HCT116 (cell line): ENCODE measurements around the gene RBMXL2. TPM values are rescaled to one million over a fixed set of nuclear protein-coding genes. Genes with fewer than 3 reads are reported as not detected.

Experiments used
- ATAC-seq: fragments of 200-7000 bp; cut with Tn5 transposase; 2 replicates; pipeline ENCODE4 v1.9.1; 2020; ENCODE audit warnings: mild to moderate bottlenecking, moderate library complexity
- BruUV-seq: library from RNA; stranded (reverse); fragments of 400-500 nt; replicated peaks from 2 replicates; lab custom pipeline; 2021; lab: Mats Ljungman, UMichigan
- CTCF ChIA-PET: fragments of 300-600 bp; sonication (Branson Sonifier 250); formaldehyde crosslinking; loops from one replicate; lab custom pipeline; 2021; ENCODE audit warnings: antibody characterized with exemption; lab: Charles Lee
- POLR2A ChIA-PET: fragments of 300-600, 350-600 bp; sonication (Branson Sonifier 250); formaldehyde crosslinking; loops from one replicate; lab custom pipeline; 2021; ENCODE audit warnings: antibody characterized with exemption; lab: Charles Lee
- RAD21 ChIA-PET, 2 experiments: fragments of 300-600 bp; sonication (Branson Sonifier 250); formaldehyde crosslinking; loops; one replicate each; lab custom pipeline; 2023; ENCODE audit warnings: low total read pairs in 2 of 2; ENCODE audit not compliant: uncharacterized antibody in 2 of 2, unreplicated experiment in 2 of 2, low non-redundant PET in 1 of 2; lab: Charles Lee
- DNase-seq: peaks from one replicate; pipeline ENCODE4 v3.0.0-alpha.2; 2010; ENCODE audit warnings: low read depth, low spot score
- H2AFZ ChIP-seq: fragments of 200-600 bp; shearing (Covaris generic), sonication (generic); 2 replicates; pipeline ENCODE4 v1.6.1; 2017; ENCODE audit warnings: low read depth, mixed run types, mixed read lengths, antibody characterized with exemption, low read length; ENCODE audit not compliant: poor library complexity, severe bottlenecking
- H3K27ac ChIP-seq: 2 replicates; pipeline ENCODE4 v1.5.1; 2012; ENCODE audit warnings: low read depth, low read length
- H3K27me3 ChIP-seq: fragments of 200-600 bp; sonication (generic); 2 replicates; pipeline ENCODE4 v1.6.1; 2016; ENCODE audit warnings: mixed run types, low read length, mixed read lengths; ENCODE audit not compliant: insufficient read depth
- H3K36me3 ChIP-seq, 2 experiments: fragments of 200-500 bp in 1 of 2; fragments of 200-600 bp in 1 of 2; sonication (Bioruptor generic) in 1 of 2; sonication (generic) in 1 of 2; 2 replicates each; pipeline versions ENCODE4 v1.5.1 to v1.6.1; 2014 to 2016; ENCODE audit warnings: low read length in 2 of 2, inconsistent platforms in 1 of 2, mixed read lengths in 1 of 2, mixed run types in 1 of 2; ENCODE audit not compliant: insufficient read depth in 2 of 2, control insufficient read depth in 1 of 2
- H3K4me1 ChIP-seq, 2 experiments: fragments of 200-600 bp in 1 of 2; sonication (generic) in 1 of 2; 2 replicates each; pipeline versions ENCODE4 v1.5.1 to v1.6.1; 2012 to 2017; ENCODE audit warnings: low read length in 2 of 2, inconsistent platforms in 1 of 2, mild to moderate bottlenecking in 1 of 2, mixed read lengths in 1 of 2, mixed run types in 1 of 2, moderate library complexity in 1 of 2; ENCODE audit not compliant: insufficient read depth in 2 of 2, control insufficient read depth in 1 of 2
- H3K4me2 ChIP-seq: fragments of 200-600 bp; sonication (generic); 2 replicates; pipeline ENCODE4 v1.6.1; 2017; ENCODE audit warnings: mixed run types, low read length, mixed read lengths
- H3K4me3 ChIP-seq, 2 experiments: fragments of 200-600 bp in 1 of 2; sonication (generic) in 1 of 2; replicated peaks in 1 of 2; 2 replicates each; pipeline ENCODE4 v1.5.1; 2011 to 2016; ENCODE audit warnings: low read length in 2 of 2, control low read depth in 1 of 2, low read depth in 1 of 2, mild to moderate bottlenecking in 1 of 2, mixed read lengths in 1 of 2, mixed run types in 1 of 2
- H3K79me2 ChIP-seq: fragments of 200-600 bp; sonication (generic); 2 replicates; pipeline ENCODE4 v1.6.1; 2017; ENCODE audit warnings: mild to moderate bottlenecking, mixed run types, low read length, moderate library complexity, mixed read lengths; ENCODE audit not compliant: insufficient read depth
- H3K9ac ChIP-seq: fragments of 200-600 bp; sonication (generic); 2 replicates; pipeline ENCODE4 v1.6.1; 2016; ENCODE audit warnings: low read length, mixed read lengths
- H3K9me2 ChIP-seq: fragments of 200-600 bp; sonication (generic), shearing (Covaris generic); 2 replicates; pipeline ENCODE4 v1.6.1; 2017; ENCODE audit warnings: mixed run types, mild to moderate bottlenecking, moderate library complexity; ENCODE audit not compliant: insufficient read depth
- H3K9me3 ChIP-seq, 2 experiments: fragments of 200-500 bp in 1 of 2; fragments of 200-600 bp in 1 of 2; sonication (Bioruptor generic) in 1 of 2; sonication (generic) in 1 of 2; 2 replicates each; pipeline ENCODE4 v1.6.1; 2014 to 2017; ENCODE audit warnings: low read length in 2 of 2, mixed read lengths in 2 of 2, inconsistent platforms in 1 of 2, low read depth in 1 of 2, mild to moderate bottlenecking in 1 of 2, mixed run types in 1 of 2, moderate library complexity in 1 of 2; ENCODE audit not compliant: control insufficient read depth in 1 of 2, insufficient read depth in 1 of 2
- H4K20me1 ChIP-seq: fragments of 200-600 bp; sonication (generic), shearing (Covaris generic); 2 replicates; pipeline ENCODE4 v1.6.1; 2017; ENCODE audit warnings: mixed run types, mild to moderate bottlenecking, moderate library complexity; ENCODE audit not compliant: insufficient read depth
- CEBPB ChIP-seq: IDR thresholded peaks from 2 replicates; pipeline ENCODE4 v1.6.1; 2012; ENCODE audit warnings: low read depth
- ELF1 ChIP-seq: IDR thresholded peaks from 2 replicates; pipeline ENCODE4 v1.6.1; 2012; ENCODE audit warnings: low read depth, borderline replicate concordance
- EZH2phosphoT487 ChIP-seq: fragments of 200-600 bp; IDR thresholded peaks from 2 replicates; pipeline ENCODE4 v1.6.1; 2018; ENCODE audit warnings: antibody characterized with exemption, borderline replicate concordance
- JUND ChIP-seq: IDR thresholded peaks from 2 replicates; pipeline ENCODE4 v1.6.1; 2012
- MAX ChIP-seq: IDR thresholded peaks from 2 replicates; pipeline ENCODE4 v1.6.1; 2012
- SIN3A ChIP-seq: IDR thresholded peaks from 2 replicates; pipeline ENCODE4 v1.6.1; 2012; ENCODE audit warnings: low read depth
- TCF7L2 ChIP-seq: IDR thresholded peaks from 2 replicates; pipeline ENCODE4 v1.7.0; 2011; ENCODE audit warnings: borderline replicate concordance, inconsistent platforms; ENCODE audit not compliant: insufficient read depth, insufficient read length; ENCODE audit errors: extremely low read depth
- intact Hi-C: fragments of 100-400 bp; cut with micrococcal nuclease; formaldehyde crosslinking; loops from 2 replicates; pipeline ENCODE4 v1.10.0; 2022
- total RNA-seq: library from RNA; stranded (reverse); gene quantifications from one replicate; pipeline ENCODE4 v1.2.1, GENCODE V29; 2021; ENCODE audit not compliant: unreplicated experiment
- TF ChIP-seq, protein P1 (sequence below): IDR thresholded peaks from 2 replicates; pipeline ENCODE4 v1.6.1; 2011; ENCODE audit warnings: mild to moderate bottlenecking, low read length, moderate library complexity; ENCODE audit not compliant: insufficient replicate concordance; ENCODE audit errors: extremely low read depth

Gene RBMXL2
- total RNA-seq, 1 experiment from 2014 or later, result 0.12 TPM

DNA sequence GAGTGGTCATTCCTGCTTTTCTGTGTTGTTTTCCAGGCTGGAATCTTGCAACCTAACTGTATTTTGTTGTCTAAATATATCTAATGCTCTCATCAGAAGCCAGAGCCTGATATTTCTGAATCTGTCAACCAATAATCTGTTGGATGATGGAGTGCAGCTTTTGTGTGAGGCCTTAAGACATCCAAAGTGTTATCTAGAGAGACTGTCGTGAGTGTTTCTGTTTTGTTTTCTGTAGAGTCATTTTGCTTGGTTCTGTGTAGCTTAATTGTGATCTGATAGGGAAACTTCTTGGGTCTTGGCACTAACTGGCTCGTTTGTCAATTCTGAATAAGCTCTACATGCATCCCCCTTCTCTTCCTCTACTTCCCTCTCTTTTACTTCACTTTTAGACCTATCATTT is 31.2 kb upstream of the RBMXL2 start (continued):
- no peak for TF ChIP-seq TCF7L2

DNA sequence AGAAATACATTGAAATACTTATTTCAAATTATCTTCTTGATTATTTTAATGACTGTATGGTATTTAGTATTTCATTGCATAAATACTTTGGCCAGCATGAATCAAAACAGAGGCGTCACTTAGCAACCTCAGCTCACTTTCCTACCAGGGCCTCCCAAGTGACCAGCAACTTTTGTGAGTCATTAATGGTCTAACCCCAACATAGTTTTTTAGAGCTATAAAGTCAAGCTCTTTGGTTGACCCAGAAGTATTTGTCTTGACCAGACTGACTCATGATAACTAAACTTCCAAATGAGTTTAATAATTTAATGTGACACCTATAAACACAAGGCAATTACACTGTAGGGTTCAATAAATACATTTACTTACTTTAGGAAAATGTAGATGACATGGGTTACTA is 27.9 kb upstream of the RBMXL2 start:
- intact Hi-C loops, result no loop called here
- ChIA-PET POLR2A (no interaction called here), CTCF (no interaction called here), RAD21 (no interaction called here)
- TF ChIP-seq CEBPB (no peak), MAX (no peak), TCF7L2 (no peak), ELF1 (no peak), EZH2phosphoT487 (no peak), SIN3A (no peak), JUND (no peak)
- TF ChIP-seq, protein P1, sequence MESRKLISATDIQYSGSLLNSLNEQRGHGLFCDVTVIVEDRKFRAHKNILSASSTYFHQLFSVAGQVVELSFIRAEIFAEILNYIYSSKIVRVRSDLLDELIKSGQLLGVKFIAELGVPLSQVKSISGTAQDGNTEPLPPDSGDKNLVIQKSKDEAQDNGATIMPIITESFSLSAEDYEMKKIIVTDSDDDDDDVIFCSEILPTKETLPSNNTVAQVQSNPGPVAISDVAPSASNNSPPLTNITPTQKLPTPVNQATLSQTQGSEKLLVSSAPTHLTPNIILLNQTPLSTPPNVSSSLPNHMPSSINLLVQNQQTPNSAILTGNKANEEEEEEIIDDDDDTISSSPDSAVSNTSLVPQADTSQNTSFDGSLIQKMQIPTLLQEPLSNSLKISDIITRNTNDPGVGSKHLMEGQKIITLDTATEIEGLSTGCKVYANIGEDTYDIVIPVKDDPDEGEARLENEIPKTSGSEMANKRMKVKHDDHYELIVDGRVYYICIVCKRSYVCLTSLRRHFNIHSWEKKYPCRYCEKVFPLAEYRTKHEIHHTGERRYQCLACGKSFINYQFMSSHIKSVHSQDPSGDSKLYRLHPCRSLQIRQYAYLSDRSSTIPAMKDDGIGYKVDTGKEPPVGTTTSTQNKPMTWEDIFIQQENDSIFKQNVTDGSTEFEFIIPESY, result no peak
- Histone ChIP-seq H3K36me3 (no peaks in the 10 kb centered on the region), H3K4me2 (no peak overlapping the region), H3K27me3 (no peaks in the 10 kb centered on the region), H3K9ac (no peak overlapping the region), H3K4me3 (no peak overlapping the region), H4K20me1 (no peaks in the 10 kb centered on the region), H3K79me2 (no peaks in the 10 kb centered on the region), H3K9me3 (no peaks in the 10 kb centered on the region), H3K9me2 (no peaks in the 10 kb centered on the region), H2AFZ (no peak overlapping the region), H3K4me1 (no peaks in the 10 kb centered on the region), H3K27ac (no peak overlapping the region)
- ATAC-seq (no peak), DNase-seq (no peak)
- BruUV-seq, result no TSS peak
